GM18909 (cell line): ENCODE data around the gene ENTPD8.
"Not testable (repeated sequence)": the region's sequence is repeated elsewhere in the genome, so short reads cannot be mapped to it uniquely, and the experiment has no call there.

ENCODE experiments used
- ATAC-seq: cut with Tn5 transposase; IDR thresholded peaks from one replicate; pipeline ENCODE4 v1.9.1; 2021; ENCODE audit warnings: mild to moderate bottlenecking; ENCODE audit not compliant: unreplicated experiment, poor library complexity

Gene ENTPD8

GRCh38 chr9:137459601-137460362 is 18.6 kb upstream of the ENTPD8 start:
- ATAC-seq = no peak

GRCh38 chr9:137459152-137459600 is 18.0 kb upstream of the ENTPD8 start, which contains the start of gene NSMF:
Gene NSMF (minus strand): TSS chr9:137459334. CDS start chr9:137459102, 232 bp downstream.
- peak; percentile 76 for ATAC-seq

GRCh38 chr9:137458194-137459151 is 17.3 kb upstream of the ENTPD8 start:
- no peak for ATAC-seq

GRCh38 chr9:137457406-137458193 is 16.4 kb upstream of the ENTPD8 start:
- no peak for ATAC-seq

GRCh38 chr9:137456864-137457405 is 15.8 kb upstream of the ENTPD8 start:
- ATAC-seq = no peak

GRCh38 chr9:137456061-137456863 is 15.1 kb upstream of the ENTPD8 start:
- no peak for ATAC-seq

- ATAC-seq = no peak
Observed at GRCh38 chr9:137455359-137455991, 14.3 kb upstream of the ENTPD8 start.

GRCh38 chr9:137454597-137455358 is 13.6 kb upstream of the ENTPD8 start:
- no peak for ATAC-seq

GRCh38 chr9:137454145-137454596 is 13.0 kb upstream of the ENTPD8 start:
- no peak for ATAC-seq

- no peak for ATAC-seq
Observed at GRCh38 chr9:137453643-137454081, 12.5 kb upstream of the ENTPD8 start.

GRCh38 chr9:137452761-137453642 is 11.8 kb upstream of the ENTPD8 start:
- ATAC-seq = no peak

- no peak for ATAC-seq
Observed at GRCh38 chr9:137452006-137452760, 11.0 kb upstream of the ENTPD8 start.

- not testable (repeated sequence) for ATAC-seq
Observed at GRCh38 chr9:137451264-137452005, 10.3 kb upstream of the ENTPD8 start.

- ATAC-seq = not testable (repeated sequence)
Observed at GRCh38 chr9:137450539-137451222, 9.5 kb upstream of the ENTPD8 start.
